Measurements from ENCODE around the gene SIX2. TPM values are rescaled to one million over a fixed set of nuclear protein-coding genes. Genes with fewer than 3 reads are reported as not detected.

The SIX2 gene
- total and polyA plus RNA-seq, 4 donors, result not detected

DNA sequence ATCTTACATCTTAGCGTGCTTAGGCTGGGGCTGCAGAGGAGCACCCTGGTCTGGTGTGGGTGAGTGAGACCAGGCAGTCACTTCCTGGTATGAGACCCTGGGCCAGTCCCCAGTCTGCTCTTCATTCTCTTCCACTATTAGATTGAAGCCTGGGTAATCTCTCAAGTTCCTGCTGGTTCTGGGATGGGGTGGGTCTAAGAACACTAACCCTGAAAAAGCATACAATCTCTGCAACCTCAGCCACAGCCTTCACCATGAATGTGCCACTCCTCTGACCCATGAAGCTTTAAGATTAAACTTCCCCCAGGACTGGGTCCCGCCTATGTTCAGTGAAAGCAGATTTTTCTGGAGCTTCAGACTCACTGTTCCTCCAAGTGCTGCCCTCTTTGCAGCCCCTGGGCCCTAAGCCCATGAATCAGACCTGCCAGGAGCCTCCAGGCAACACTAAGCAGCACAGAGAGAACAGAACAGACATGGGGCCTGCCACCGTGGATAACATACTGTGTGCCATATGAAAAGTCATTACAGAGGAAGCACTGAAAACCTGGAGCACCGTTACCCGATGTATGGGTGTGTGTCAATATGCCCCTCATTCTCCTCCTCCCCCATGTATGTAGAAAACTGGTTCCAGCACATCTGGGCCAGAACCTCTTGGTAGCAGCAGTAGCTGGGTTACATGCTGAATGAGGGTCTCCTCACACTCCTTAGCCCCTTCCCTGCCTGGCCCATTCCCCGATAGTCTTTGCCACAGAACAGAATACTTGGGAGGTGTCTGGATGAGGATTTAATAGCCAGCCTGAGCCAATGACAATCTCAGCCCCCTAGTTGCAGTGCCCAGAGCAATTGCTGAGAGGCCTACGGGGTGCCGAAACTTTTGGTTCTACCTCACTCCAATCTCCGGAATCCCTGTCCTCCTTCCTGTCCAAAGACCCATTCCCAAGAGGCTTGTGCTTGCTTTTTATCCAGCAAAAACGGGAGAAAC is 2.7 kb upstream of the SIX2 start:
- 42% methylated on average over 10 of the region's 10 CpGs for WGBS
- peaks cover 0 to 5% (median 0%) of the 10 kb centered on the region in 4 donors for H3K9me3 ChIP-seq (ENCODE audit: control insufficient read depth in 4 of 4, low read length in 3 of 4)
- H3K36me3 ChIP-seq (ENCODE audit: control insufficient read depth in 4 of 4, insufficient read depth in 3 of 4, low read depth in 1 of 4, low read length in 3 of 4), result no peaks in the 10 kb centered on the region
- H3K27me3 ChIP-seq (ENCODE audit: control insufficient read depth in 4 of 4, insufficient read depth in 4 of 4, low read length in 3 of 4), result peaks cover 4 to 44% (median 22%) of the 10 kb centered on the region in 4 donors
- H3K4me1 ChIP-seq (ENCODE audit: control insufficient read depth in 4 of 4, insufficient read depth in 4 of 4, low read length in 3 of 4), result peaks cover 29 to 34% (median 31%) of the 10 kb centered on the region in 4 donors
- H3K9ac ChIP-seq (ENCODE audit: low read depth in 1 of 2, low read length in 2 of 2), result no peak overlapping the region
- H3K27ac ChIP-seq (ENCODE audit: low read depth in 1 of 2, low read length in 2 of 2), result no peak overlapping the region
- no peak overlapping the region for H3K4me3 ChIP-seq (ENCODE audit: low read depth in 1 of 3, low read length in 3 of 3)
- TF ChIP-seq, protein P1, sequence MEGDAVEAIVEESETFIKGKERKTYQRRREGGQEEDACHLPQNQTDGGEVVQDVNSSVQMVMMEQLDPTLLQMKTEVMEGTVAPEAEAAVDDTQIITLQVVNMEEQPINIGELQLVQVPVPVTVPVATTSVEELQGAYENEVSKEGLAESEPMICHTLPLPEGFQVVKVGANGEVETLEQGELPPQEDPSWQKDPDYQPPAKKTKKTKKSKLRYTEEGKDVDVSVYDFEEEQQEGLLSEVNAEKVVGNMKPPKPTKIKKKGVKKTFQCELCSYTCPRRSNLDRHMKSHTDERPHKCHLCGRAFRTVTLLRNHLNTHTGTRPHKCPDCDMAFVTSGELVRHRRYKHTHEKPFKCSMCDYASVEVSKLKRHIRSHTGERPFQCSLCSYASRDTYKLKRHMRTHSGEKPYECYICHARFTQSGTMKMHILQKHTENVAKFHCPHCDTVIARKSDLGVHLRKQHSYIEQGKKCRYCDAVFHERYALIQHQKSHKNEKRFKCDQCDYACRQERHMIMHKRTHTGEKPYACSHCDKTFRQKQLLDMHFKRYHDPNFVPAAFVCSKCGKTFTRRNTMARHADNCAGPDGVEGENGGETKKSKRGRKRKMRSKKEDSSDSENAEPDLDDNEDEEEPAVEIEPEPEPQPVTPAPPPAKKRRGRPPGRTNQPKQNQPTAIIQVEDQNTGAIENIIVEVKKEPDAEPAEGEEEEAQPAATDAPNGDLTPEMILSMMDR (IDR thresholded peaks at IDR 0.05; ENCODE audit: low read depth, low read length, missing input control), result no peak
- TF ChIP-seq JUND (IDR thresholded peaks at IDR 0.05) (no peak), HNF4G (IDR thresholded peaks at IDR 0.05) (no peak), TAF1 (conservative IDR thresholded peaks at IDR 0.05) (no peak), HNF4A (conservative IDR thresholded peaks at IDR 0.05) (no peak), SP1 (IDR thresholded peaks at IDR 0.05) (no peak), RXRA (IDR thresholded peaks at IDR 0.05) (no peak), YY1 (IDR thresholded peaks at IDR 0.05) (no peak), EGR1 (IDR thresholded peaks at IDR 0.05; ENCODE audit: low read depth in 2 of 2) (no peak), RAD21 (IDR thresholded peaks at IDR 0.05) (no peak), FOXA1 (IDR thresholded peaks at IDR 0.05) (no peak), NR2F2 (IDR thresholded peaks at IDR 0.05) (no peak), FOXA2 (IDR thresholded peaks at IDR 0.05) (no peak), GABPA (IDR thresholded peaks at IDR 0.05 in 1 of 2, conservative IDR thresholded peaks at IDR 0.05 in 1 of 2) (no peak)
- TF ChIP-seq, protein P2, sequence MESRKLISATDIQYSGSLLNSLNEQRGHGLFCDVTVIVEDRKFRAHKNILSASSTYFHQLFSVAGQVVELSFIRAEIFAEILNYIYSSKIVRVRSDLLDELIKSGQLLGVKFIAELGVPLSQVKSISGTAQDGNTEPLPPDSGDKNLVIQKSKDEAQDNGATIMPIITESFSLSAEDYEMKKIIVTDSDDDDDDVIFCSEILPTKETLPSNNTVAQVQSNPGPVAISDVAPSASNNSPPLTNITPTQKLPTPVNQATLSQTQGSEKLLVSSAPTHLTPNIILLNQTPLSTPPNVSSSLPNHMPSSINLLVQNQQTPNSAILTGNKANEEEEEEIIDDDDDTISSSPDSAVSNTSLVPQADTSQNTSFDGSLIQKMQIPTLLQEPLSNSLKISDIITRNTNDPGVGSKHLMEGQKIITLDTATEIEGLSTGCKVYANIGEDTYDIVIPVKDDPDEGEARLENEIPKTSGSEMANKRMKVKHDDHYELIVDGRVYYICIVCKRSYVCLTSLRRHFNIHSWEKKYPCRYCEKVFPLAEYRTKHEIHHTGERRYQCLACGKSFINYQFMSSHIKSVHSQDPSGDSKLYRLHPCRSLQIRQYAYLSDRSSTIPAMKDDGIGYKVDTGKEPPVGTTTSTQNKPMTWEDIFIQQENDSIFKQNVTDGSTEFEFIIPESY (IDR thresholded peaks at IDR 0.05), result no peak
- TF ChIP-seq, protein P3, sequence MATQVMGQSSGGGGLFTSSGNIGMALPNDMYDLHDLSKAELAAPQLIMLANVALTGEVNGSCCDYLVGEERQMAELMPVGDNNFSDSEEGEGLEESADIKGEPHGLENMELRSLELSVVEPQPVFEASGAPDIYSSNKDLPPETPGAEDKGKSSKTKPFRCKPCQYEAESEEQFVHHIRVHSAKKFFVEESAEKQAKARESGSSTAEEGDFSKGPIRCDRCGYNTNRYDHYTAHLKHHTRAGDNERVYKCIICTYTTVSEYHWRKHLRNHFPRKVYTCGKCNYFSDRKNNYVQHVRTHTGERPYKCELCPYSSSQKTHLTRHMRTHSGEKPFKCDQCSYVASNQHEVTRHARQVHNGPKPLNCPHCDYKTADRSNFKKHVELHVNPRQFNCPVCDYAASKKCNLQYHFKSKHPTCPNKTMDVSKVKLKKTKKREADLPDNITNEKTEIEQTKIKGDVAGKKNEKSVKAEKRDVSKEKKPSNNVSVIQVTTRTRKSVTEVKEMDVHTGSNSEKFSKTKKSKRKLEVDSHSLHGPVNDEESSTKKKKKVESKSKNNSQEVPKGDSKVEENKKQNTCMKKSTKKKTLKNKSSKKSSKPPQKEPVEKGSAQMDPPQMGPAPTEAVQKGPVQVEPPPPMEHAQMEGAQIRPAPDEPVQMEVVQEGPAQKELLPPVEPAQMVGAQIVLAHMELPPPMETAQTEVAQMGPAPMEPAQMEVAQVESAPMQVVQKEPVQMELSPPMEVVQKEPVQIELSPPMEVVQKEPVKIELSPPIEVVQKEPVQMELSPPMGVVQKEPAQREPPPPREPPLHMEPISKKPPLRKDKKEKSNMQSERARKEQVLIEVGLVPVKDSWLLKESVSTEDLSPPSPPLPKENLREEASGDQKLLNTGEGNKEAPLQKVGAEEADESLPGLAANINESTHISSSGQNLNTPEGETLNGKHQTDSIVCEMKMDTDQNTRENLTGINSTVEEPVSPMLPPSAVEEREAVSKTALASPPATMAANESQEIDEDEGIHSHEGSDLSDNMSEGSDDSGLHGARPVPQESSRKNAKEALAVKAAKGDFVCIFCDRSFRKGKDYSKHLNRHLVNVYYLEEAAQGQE (IDR thresholded peaks at IDR 0.05), result no peak
- TF ChIP-seq, protein P4, sequence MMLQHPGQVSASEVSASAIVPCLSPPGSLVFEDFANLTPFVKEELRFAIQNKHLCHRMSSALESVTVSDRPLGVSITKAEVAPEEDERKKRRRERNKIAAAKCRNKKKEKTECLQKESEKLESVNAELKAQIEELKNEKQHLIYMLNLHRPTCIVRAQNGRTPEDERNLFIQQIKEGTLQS (IDR thresholded peaks at IDR 0.05), result no peak
- TF ChIP-seq, protein P5, sequence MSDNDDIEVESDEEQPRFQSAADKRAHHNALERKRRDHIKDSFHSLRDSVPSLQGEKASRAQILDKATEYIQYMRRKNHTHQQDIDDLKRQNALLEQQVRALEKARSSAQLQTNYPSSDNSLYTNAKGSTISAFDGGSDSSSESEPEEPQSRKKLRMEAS (IDR thresholded peaks at IDR 0.05), result no peak
- no peak for DNase-seq (ENCODE audit: low spot score)
